Measurements from ENCODE around the gene HES2.
"Not testable (repeated sequence)": the region's sequence is repeated elsewhere in the genome, so short reads cannot be mapped to it uniquely, and the experiment has no call there.

Gene HES2

GRCh38 chr1:6440198-6441126 lies 20.7 kb upstream of the HES2 start:
- DNase-seq (ENCODE audit: low spot score) = peak; percentile 76
- in situ Hi-C loops (cut with MboI; ENCODE audit: low sequenced_read_pairs, unreplicated experiment) = no loop called here
- peak; percentile 29 for TF ChIP-seq CTCF (IDR thresholded peaks at IDR 0.05; ENCODE audit: borderline replicate concordance, control extremely low read depth, extremely low read depth, insufficient read depth, missing control alignments)

- in situ Hi-C loops (cut with MboI; ENCODE audit: low sequenced_read_pairs, unreplicated experiment) = no loop called here
- DNase-seq (ENCODE audit: low spot score) = peak; percentile 92
- peak; percentile 93 for TF ChIP-seq CTCF (IDR thresholded peaks at IDR 0.05; ENCODE audit: borderline replicate concordance, control extremely low read depth, extremely low read depth, insufficient read depth, missing control alignments)
Observed at GRCh38 chr1:6438047-6438525, 18.4 kb upstream of the HES2 start.

- in situ Hi-C loops (cut with MboI; ENCODE audit: low sequenced_read_pairs, unreplicated experiment); DNase-seq (ENCODE audit: low spot score): not testable (repeated sequence)
Observed at GRCh38 chr1:6437012-6437700, 17.4 kb upstream of the HES2 start.

- in situ Hi-C loops (cut with MboI; ENCODE audit: low sequenced_read_pairs, unreplicated experiment); DNase-seq (ENCODE audit: low spot score): not testable (repeated sequence)
Observed at GRCh38 chr1:6436277-6436676, 16.6 kb upstream of the HES2 start.

GRCh38 chr1:6435547-6435946 lies 15.8 kb upstream of the HES2 start:
- no peak for DNase-seq (ENCODE audit: low spot score)
- in situ Hi-C loops (cut with MboI; ENCODE audit: low sequenced_read_pairs, unreplicated experiment) = no loop called here
- TF ChIP-seq CTCF (IDR thresholded peaks at IDR 0.05; ENCODE audit: borderline replicate concordance, control extremely low read depth, extremely low read depth, insufficient read depth, missing control alignments) = no peak

- in situ Hi-C loops (cut with MboI; ENCODE audit: low sequenced_read_pairs, unreplicated experiment) = no loop called here
- DNase-seq (ENCODE audit: low spot score) = no peak
- no peak for TF ChIP-seq CTCF (IDR thresholded peaks at IDR 0.05; ENCODE audit: borderline replicate concordance, control extremely low read depth, extremely low read depth, insufficient read depth, missing control alignments)
Observed at GRCh38 chr1:6435129-6435528, 15.4 kb upstream of the HES2 start.

- DNase-seq (ENCODE audit: low spot score) = no peak
- TF ChIP-seq CTCF (IDR thresholded peaks at IDR 0.05; ENCODE audit: borderline replicate concordance, control extremely low read depth, extremely low read depth, insufficient read depth, missing control alignments) = no peak
- in situ Hi-C loops (cut with MboI; ENCODE audit: low sequenced_read_pairs, unreplicated experiment) = no loop called here
Observed at GRCh38 chr1:6434186-6434585, 14.5 kb upstream of the HES2 start.

- DNase-seq (ENCODE audit: low spot score); in situ Hi-C loops (cut with MboI; ENCODE audit: low sequenced_read_pairs, unreplicated experiment): not testable (repeated sequence)
Observed at GRCh38 chr1:6431645-6432579, 12.2 kb upstream of the HES2 start.

- DNase-seq (ENCODE audit: low spot score) = not testable (repeated sequence)
Observed at GRCh38 chr1:6429660-6430411, 10.1 kb upstream of the HES2 start.

GRCh38 chr1:6428453-6428852 lies 8.7 kb upstream of the HES2 start:
- in situ Hi-C loops (cut with MboI; ENCODE audit: low sequenced_read_pairs, unreplicated experiment); DNase-seq (ENCODE audit: low spot score): not testable (repeated sequence)

More at GRCh38 chr1:6429660-6430411, 10.1 kb upstream of the HES2 start:
- in situ Hi-C loops (cut with MboI; ENCODE audit: low sequenced_read_pairs, unreplicated experiment) = not testable (repeated sequence)

All from GM13976 (cell line).